ENCODE data around the gene C22orf39.
"Not testable (repeated sequence)": the region's sequence is repeated elsewhere in the genome, so short reads cannot be mapped to it uniquely, and the experiment has no call there.

The C22orf39 gene

GRCh38 chr22:19450363-19451175 lies 3.1 kb upstream of the C22orf39 start:
- Mint-ChIP-seq H3K36me3 (peaks cover 9% of the 10 kb centered on the region), H3K4me3 (no peak overlapping the region), H3K27me3 (no peaks in the 10 kb centered on the region), H3K9me3 (ENCODE audit: low read depth) (no peaks in the 10 kb centered on the region), H3K27ac (no peak overlapping the region), H3K4me1 (ENCODE audit: low read depth) (peaks cover 29% of the 10 kb centered on the region)

- Mint-ChIP-seq H3K27me3 (no peaks in the 10 kb centered on the region), H3K4me3 (no peak overlapping the region), H3K4me1 (ENCODE audit: low read depth) (peaks cover 37% of the 10 kb centered on the region), H3K27ac (peak overlapping the region; percentile 34), H3K36me3 (peaks cover 5% of the 10 kb centered on the region), H3K9me3 (ENCODE audit: low read depth) (no peaks in the 10 kb centered on the region)
Observed at GRCh38 chr22:19449422-19449767, 1.9 kb upstream of the C22orf39 start.

- Mint-ChIP-seq H3K27me3 (no peaks in the 10 kb centered on the region), H3K4me1 (ENCODE audit: low read depth) (peaks cover 36% of the 10 kb centered on the region), H3K4me3 (peak overlapping the region; percentile 99), H3K9me3 (ENCODE audit: low read depth) (no peaks in the 10 kb centered on the region), H3K27ac (no peak overlapping the region), H3K36me3 (peaks cover 4% of the 10 kb centered on the region)
Observed at GRCh38 chr22:19448739-19449421, 1.4 kb upstream of the C22orf39 start.

- H3K4me3 Mint-ChIP-seq, result peak overlapping the region; percentile 99
- H3K4me1 Mint-ChIP-seq (ENCODE audit: low read depth), result peaks cover 36% of the 10 kb centered on the region
- H3K27ac Mint-ChIP-seq, result peak overlapping the region; percentile 96
- peaks cover 4% of the 10 kb centered on the region for H3K36me3 Mint-ChIP-seq
- H3K9me3 Mint-ChIP-seq (ENCODE audit: low read depth), result no peaks in the 10 kb centered on the region
- no peaks in the 10 kb centered on the region for H3K27me3 Mint-ChIP-seq
Observed at GRCh38 chr22:19448076-19448607, 631 bp upstream of the C22orf39 start.

- H3K36me3 Mint-ChIP-seq, result no peaks in the 10 kb centered on the region
- peaks cover 37% of the 10 kb centered on the region for H3K4me1 Mint-ChIP-seq (ENCODE audit: low read depth)
- peak overlapping the region; percentile 99 for H3K4me3 Mint-ChIP-seq
Observed at GRCh38 chr22:19446603-19447329, 745 bp downstream of the C22orf39 start.

GRCh38 chr22:19445279-19445982 lies 2.1 kb downstream of the C22orf39 start:
- Mint-ChIP-seq H3K4me3 (peak overlapping the region; percentile 70), H3K27ac (peak overlapping the region; percentile 46), H3K4me1 (ENCODE audit: low read depth) (peaks cover 37% of the 10 kb centered on the region)
- not testable (repeated sequence) for H3K9me3 Mint-ChIP-seq (ENCODE audit: low read depth); H3K27me3 Mint-ChIP-seq; H3K36me3 Mint-ChIP-seq

More at GRCh38 chr22:19446603-19447329, 745 bp downstream of the C22orf39 start:
- H3K9me3 Mint-ChIP-seq (ENCODE audit: low read depth), result no peaks in the 10 kb centered on the region
- H3K27me3 Mint-ChIP-seq, result no peaks in the 10 kb centered on the region
- H3K27ac Mint-ChIP-seq, result peak overlapping the region; percentile 90

- peaks cover 31% of the 10 kb centered on the region for H3K4me1 Mint-ChIP-seq (ENCODE audit: low read depth)
- H3K36me3 Mint-ChIP-seq, result no peaks in the 10 kb centered on the region
- H3K4me3 Mint-ChIP-seq, result no peak overlapping the region
- H3K9me3 Mint-ChIP-seq (ENCODE audit: low read depth), result no peaks in the 10 kb centered on the region
- no peak overlapping the region for H3K27ac Mint-ChIP-seq
- H3K27me3 Mint-ChIP-seq, result no peaks in the 10 kb centered on the region
Observed at GRCh38 chr22:19443544-19444211, 3.8 kb downstream of the C22orf39 start.

- H3K27ac Mint-ChIP-seq, result no peak overlapping the region
- peaks cover 3% of the 10 kb centered on the region for H3K36me3 Mint-ChIP-seq
- H3K27me3 Mint-ChIP-seq, result no peaks in the 10 kb centered on the region
- no peak overlapping the region for H3K4me3 Mint-ChIP-seq
- H3K4me1 Mint-ChIP-seq (ENCODE audit: low read depth), result peaks cover 24% of the 10 kb centered on the region
- H3K9me3 Mint-ChIP-seq (ENCODE audit: low read depth), result no peaks in the 10 kb centered on the region
Observed at GRCh38 chr22:19442166-19442565, 5.3 kb downstream of the C22orf39 start.

- Mint-ChIP-seq H3K27me3 (no peaks in the 10 kb centered on the region), H3K9me3 (ENCODE audit: low read depth) (no peaks in the 10 kb centered on the region), H3K36me3 (peaks cover 3% of the 10 kb centered on the region), H3K27ac (no peak overlapping the region), H3K4me1 (ENCODE audit: low read depth) (peaks cover 14% of the 10 kb centered on the region), H3K4me3 (no peak overlapping the region)
Observed at GRCh38 chr22:19440411-19441195, 6.9 kb downstream of the C22orf39 start.

GRCh38 chr22:19438298-19438697 lies 9.2 kb downstream of the C22orf39 start:
- Mint-ChIP-seq H3K36me3 (peaks cover 3% of the 10 kb centered on the region), H3K27ac (peak overlapping the region; percentile 31), H3K27me3 (no peaks in the 10 kb centered on the region), H3K4me3 (no peak overlapping the region), H3K4me1 (ENCODE audit: low read depth) (peaks cover 10% of the 10 kb centered on the region), H3K9me3 (ENCODE audit: low read depth) (no peaks in the 10 kb centered on the region)

- H3K4me3 Mint-ChIP-seq; H3K9me3 Mint-ChIP-seq (ENCODE audit: low read depth); H3K36me3 Mint-ChIP-seq; H3K27me3 Mint-ChIP-seq; H3K27ac Mint-ChIP-seq: not testable (repeated sequence)
- peaks cover 16% of the 10 kb centered on the region for H3K4me1 Mint-ChIP-seq (ENCODE audit: low read depth)
Observed at GRCh38 chr22:19436444-19437161, 10.9 kb downstream of the C22orf39 start.

GRCh38 chr22:19434829-19435580 lies 12.5 kb downstream of the C22orf39 start:
- Mint-ChIP-seq H3K36me3 (peaks cover 3% of the 10 kb centered on the region), H3K27me3 (no peaks in the 10 kb centered on the region), H3K27ac (peak overlapping the region; percentile 64), H3K4me3 (no peak overlapping the region), H3K4me1 (ENCODE audit: low read depth) (peaks cover 22% of the 10 kb centered on the region), H3K9me3 (ENCODE audit: low read depth) (no peaks in the 10 kb centered on the region)

Measured in activated naive CD8-positive, alpha-beta T cell (primary cell).